A549 (cell line): Measurements from ENCODE around the gene MYBL2.

Experiments
- EP300 ChIP-seq, 2 experiments: fragments of >200 bp; sonication (Bioruptor Twin); formaldehyde crosslinking; IDR thresholded peaks; 2 replicates in 1 of 2; 3 replicates in 1 of 2; pipeline ENCODE4 v1.6.1; 2016 to 2017
- TF ChIP-seq, protein P1 (sequence below): fragments of >200 bp; sonication (Bioruptor Twin); formaldehyde crosslinking; IDR thresholded peaks from 3 replicates; pipeline ENCODE4 v1.5.1; 2016

DNA sequence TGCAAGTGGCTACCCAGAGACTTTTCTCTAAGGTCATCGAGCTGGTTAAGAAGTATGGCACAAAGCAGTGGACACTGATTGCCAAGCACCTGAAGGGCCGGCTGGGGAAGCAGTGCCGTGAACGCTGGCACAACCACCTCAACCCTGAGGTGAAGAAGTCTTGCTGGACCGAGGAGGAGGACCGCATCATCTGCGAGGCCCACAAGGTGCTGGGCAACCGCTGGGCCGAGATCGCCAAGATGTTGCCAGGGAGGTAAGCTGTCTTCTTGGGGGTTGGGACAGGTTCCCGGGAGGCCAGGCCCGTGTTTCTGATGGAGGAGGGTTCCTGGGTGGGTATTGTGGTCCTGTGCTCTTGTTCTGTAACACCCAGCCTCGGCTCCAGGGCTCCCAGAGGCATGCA is 19.9 kb downstream of the MYBL2 start:
- TF ChIP-seq, protein P1, sequence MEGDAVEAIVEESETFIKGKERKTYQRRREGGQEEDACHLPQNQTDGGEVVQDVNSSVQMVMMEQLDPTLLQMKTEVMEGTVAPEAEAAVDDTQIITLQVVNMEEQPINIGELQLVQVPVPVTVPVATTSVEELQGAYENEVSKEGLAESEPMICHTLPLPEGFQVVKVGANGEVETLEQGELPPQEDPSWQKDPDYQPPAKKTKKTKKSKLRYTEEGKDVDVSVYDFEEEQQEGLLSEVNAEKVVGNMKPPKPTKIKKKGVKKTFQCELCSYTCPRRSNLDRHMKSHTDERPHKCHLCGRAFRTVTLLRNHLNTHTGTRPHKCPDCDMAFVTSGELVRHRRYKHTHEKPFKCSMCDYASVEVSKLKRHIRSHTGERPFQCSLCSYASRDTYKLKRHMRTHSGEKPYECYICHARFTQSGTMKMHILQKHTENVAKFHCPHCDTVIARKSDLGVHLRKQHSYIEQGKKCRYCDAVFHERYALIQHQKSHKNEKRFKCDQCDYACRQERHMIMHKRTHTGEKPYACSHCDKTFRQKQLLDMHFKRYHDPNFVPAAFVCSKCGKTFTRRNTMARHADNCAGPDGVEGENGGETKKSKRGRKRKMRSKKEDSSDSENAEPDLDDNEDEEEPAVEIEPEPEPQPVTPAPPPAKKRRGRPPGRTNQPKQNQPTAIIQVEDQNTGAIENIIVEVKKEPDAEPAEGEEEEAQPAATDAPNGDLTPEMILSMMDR: no peak
- TF ChIP-seq EP300 (IDR thresholded peaks at IDR 0.05): no peak
